ENCODE results near the gene RELL2. TPM values are rescaled to one million over a fixed set of nuclear protein-coding genes. Genes with fewer than 3 reads are reported as not detected.

Gene RELL2
- total and polyA plus RNA-seq, 3 experiments from 2014 or later, result 3.7 to 26.2 (median 24.8) TPM

- H3K4me1 Mint-ChIP-seq, result peaks cover 78 to 88% (median 84%) of the 10 kb centered on the region in 3 donors
- H3K4me3 Mint-ChIP-seq, result peak overlapping the region; percentile 2 to 84 (median 52)
- no peaks in the 10 kb centered on the region for H3K27me3 Mint-ChIP-seq
- no peak overlapping the region for H3K4me3 ChIP-seq (ENCODE audit: low read length)
- no peaks in the 10 kb centered on the region for H3K9me3 Mint-ChIP-seq
- H3K27ac Mint-ChIP-seq, result peak overlapping the region; percentile 26 to 83 (median 68)
- H3K36me3 Mint-ChIP-seq, result peaks cover 0 to 48% (median 11%) of the 10 kb centered on the region in 3 donors
- H3K9me3 ChIP-seq (ENCODE audit: low read length), result no peaks in the 10 kb centered on the region
- peak overlapping the region; percentile 20 for H3K27ac ChIP-seq (ENCODE audit: low read depth, low read length)
- no peaks in the 10 kb centered on the region for H3K27me3 ChIP-seq (ENCODE audit: insufficient read depth, low read length, poor library complexity, severe bottlenecking)
- ChIA-PET POLR2A (interaction anchor here (1.3 to 1.7 kb wide), 2 partner anchors 7 to 21 kb away, joined by 4 read pairs; no protein-coding TSS in a partner anchor), CTCF (interaction anchor here (1.0 to 13.2 kb wide), 4 partner anchors 10 to 79 kb away, joined by 3 to 318 read pairs (median 89); no protein-coding TSS in a partner anchor)
- H3K36me3 ChIP-seq (ENCODE audit: insufficient read depth, low read length), result peaks cover 3% of the 10 kb centered on the region
- no peak for DNase-seq
- H3K4me1 ChIP-seq (ENCODE audit: insufficient read depth, low read length), result peaks cover 77% of the 10 kb centered on the region
These were observed 23.5 kb upstream of the RELL2 start for GRCh38 chr5:141613344-141613743.

GRCh38 chr5:141615991-141616720 is 20.6 kb upstream of the RELL2 start:
- Mint-ChIP-seq H3K4me1 (peaks cover 56 to 66% (median 61%) of the 10 kb centered on the region in 3 donors), H3K36me3 (peaks cover 0 to 49% (median 6%) of the 10 kb centered on the region in 3 donors), H3K9me3 (no peaks in the 10 kb centered on the region), H3K4me3 (peak overlapping the region; percentile 95 to 100 (median 97)), H3K27ac (peak overlapping the region; percentile 69 to 99 (median 92)), H3K27me3 (no peaks in the 10 kb centered on the region)
- H3K4me1 ChIP-seq (ENCODE audit: insufficient read depth, low read length), result peaks cover 65% of the 10 kb centered on the region
- peaks cover 13% of the 10 kb centered on the region for H3K36me3 ChIP-seq (ENCODE audit: insufficient read depth, low read length)
- peak overlapping the region; percentile 32 for H3K27ac ChIP-seq (ENCODE audit: low read depth, low read length)
- ChIA-PET POLR2A (interaction anchor here (0.7 to 4.6 kb wide), 5 partner anchors 9 to 35 kb away, joined by 3 to 70 read pairs (median 25); partner anchors contain the start of genes FCHSD1, HDAC3 and RELL2), CTCF (interaction anchor here (1.4 to 13.2 kb wide), 4 partner anchors 13 to 31 kb away, joined by 3 to 318 read pairs (median 147); partner anchors contain the start of genes HDAC3 and RELL2)
- H3K4me3 ChIP-seq (ENCODE audit: low read length), result peak overlapping the region; percentile 98
- DNase-seq, result no peak
- H3K9me3 ChIP-seq (ENCODE audit: low read length), result no peaks in the 10 kb centered on the region
- no peaks in the 10 kb centered on the region for H3K27me3 ChIP-seq (ENCODE audit: insufficient read depth, low read length, poor library complexity, severe bottlenecking)

- Histone ChIP-seq H3K4me1 (ENCODE audit: insufficient read depth, low read length) (peaks cover 56% of the 10 kb centered on the region), H3K36me3 (ENCODE audit: insufficient read depth, low read length) (peaks cover 19% of the 10 kb centered on the region), H3K27ac (ENCODE audit: low read depth, low read length) (peak overlapping the region; percentile 82), H3K27me3 (ENCODE audit: insufficient read depth, low read length, poor library complexity, severe bottlenecking) (no peaks in the 10 kb centered on the region), H3K9me3 (ENCODE audit: low read length) (no peaks in the 10 kb centered on the region), H3K4me3 (ENCODE audit: low read length) (peak overlapping the region; percentile 98)
- H3K9me3 Mint-ChIP-seq, result no peaks in the 10 kb centered on the region
- no peaks in the 10 kb centered on the region for H3K27me3 Mint-ChIP-seq
- H3K36me3 Mint-ChIP-seq, result peaks cover 0 to 52% (median 6%) of the 10 kb centered on the region in 3 donors
- DNase-seq, result no peak
- peak overlapping the region; percentile 91 to 99 (median 94) for H3K27ac Mint-ChIP-seq
- ChIA-PET CTCF (interaction anchor here (1.4 to 13.2 kb wide), 6 partner anchors 14 to 53 kb away, joined by 3 to 318 read pairs (median 71); partner anchors contain the start of genes HDAC3 and RELL2), POLR2A (interaction anchor here (3.3 to 4.6 kb wide), 3 partner anchors 10 to 24 kb away, joined by 25 to 70 read pairs (median 67); partner anchors contain the start of genes HDAC3 and RELL2)
- H3K4me1 Mint-ChIP-seq, result peaks cover 52 to 58% (median 53%) of the 10 kb centered on the region in 3 donors
- H3K4me3 Mint-ChIP-seq, result peak overlapping the region; percentile 95 to 100 (median 97)
These were observed 19.7 kb upstream of the RELL2 start for GRCh38 chr5:141617128-141617527.

- no peaks in the 10 kb centered on the region for H3K9me3 Mint-ChIP-seq
- POLR2A ChIA-PET, result interaction anchor here (1.3 to 4.6 kb wide), 4 partner anchors 11 to 28 kb away, joined by 3 to 70 read pairs (median 46); partner anchors contain the start of genes HDAC3 and RELL2
- peaks cover 0 to 51% (median 6%) of the 10 kb centered on the region in 3 donors for H3K36me3 Mint-ChIP-seq
- H3K4me1 Mint-ChIP-seq, result peaks cover 47 to 53% (median 48%) of the 10 kb centered on the region in 3 donors
- CTCF ChIA-PET, result interaction anchor here (1.4 to 13.2 kb wide), 6 partner anchors 14 to 53 kb away, joined by 3 to 318 read pairs (median 71); partner anchors contain the start of genes HDAC3 and RELL2
- Histone ChIP-seq H3K4me1 (ENCODE audit: insufficient read depth, low read length) (peaks cover 51% of the 10 kb centered on the region), H3K27ac (ENCODE audit: low read depth, low read length) (peak overlapping the region; percentile 82), H3K27me3 (ENCODE audit: insufficient read depth, low read length, poor library complexity, severe bottlenecking) (no peaks in the 10 kb centered on the region), H3K9me3 (ENCODE audit: low read length) (no peaks in the 10 kb centered on the region), H3K36me3 (ENCODE audit: insufficient read depth, low read length) (peaks cover 19% of the 10 kb centered on the region), H3K4me3 (ENCODE audit: low read length) (peak overlapping the region; percentile 98)
- H3K27me3 Mint-ChIP-seq, result no peaks in the 10 kb centered on the region
- peak in 1 of 5 donors; percentile 34 for DNase-seq
- H3K4me3 Mint-ChIP-seq, result peak overlapping the region; percentile 95 to 100 (median 97)
- peak overlapping the region; percentile 91 to 99 (median 94) for H3K27ac Mint-ChIP-seq
These were observed 19.1 kb upstream of the RELL2 start for GRCh38 chr5:141617682-141618029.

GRCh38 chr5:141618030-141618803 is 18.6 kb upstream of the RELL2 start:
- Mint-ChIP-seq H3K4me1 (peaks cover 44 to 50% (median 45%) of the 10 kb centered on the region in 3 donors), H3K4me3 (peak overlapping the region; percentile 95 to 100 (median 97)), H3K9me3 (no peaks in the 10 kb centered on the region), H3K27ac (peak overlapping the region; percentile 91 to 99 (median 94)), H3K27me3 (no peaks in the 10 kb centered on the region), H3K36me3 (peaks cover 0 to 51% (median 8%) of the 10 kb centered on the region in 3 donors)
- peak overlapping the region; percentile 98 for H3K4me3 ChIP-seq (ENCODE audit: low read length)
- H3K9me3 ChIP-seq (ENCODE audit: low read length), result no peaks in the 10 kb centered on the region
- peaks cover 45% of the 10 kb centered on the region for H3K4me1 ChIP-seq (ENCODE audit: insufficient read depth, low read length)
- peaks cover 19% of the 10 kb centered on the region for H3K36me3 ChIP-seq (ENCODE audit: insufficient read depth, low read length)
- H3K27me3 ChIP-seq (ENCODE audit: insufficient read depth, low read length, poor library complexity, severe bottlenecking), result no peaks in the 10 kb centered on the region
- peak; percentile 33 to 66 (median 56) for DNase-seq
- CTCF ChIA-PET, result interaction anchor here (0.9 to 13.2 kb wide), 16 partner anchors 11 to 352 kb away, joined by 3 to 318 read pairs (median 8); partner anchors contain the start of genes HDAC3, RELL2 and TAF7
- peak overlapping the region; percentile 82 for H3K27ac ChIP-seq (ENCODE audit: low read depth, low read length)
- POLR2A ChIA-PET, result interaction anchor here (0.8 to 4.6 kb wide), 9 partner anchors 12 to 297 kb away, joined by 3 to 70 read pairs (median 5); partner anchors contain the start of genes FCHSD1, HDAC3, RELL2 and TAF7

GRCh38 chr5:141618804-141619554 is 17.8 kb upstream of the RELL2 start, which contains the start of gene DIAPH1:
Gene DIAPH1 (minus strand): TSS chr5:141619000. CDS start chr5:141618914, 86 bp downstream.
- peaks cover 0 to 57% (median 11%) of the 10 kb centered on the region in 3 donors for H3K36me3 Mint-ChIP-seq
- H3K36me3 ChIP-seq (ENCODE audit: insufficient read depth, low read length), result peaks cover 19% of the 10 kb centered on the region
- no peaks in the 10 kb centered on the region for H3K9me3 ChIP-seq (ENCODE audit: low read length)
- CTCF ChIA-PET, result interaction anchor here (0.7 to 13.2 kb wide), 21 partner anchors 10 to 351 kb away, joined by 3 to 318 read pairs (median 6); partner anchors contain the start of genes FCHSD1, HDAC3, RELL2 and TAF7
- H3K9me3 Mint-ChIP-seq, result no peaks in the 10 kb centered on the region
- peak within 1 kb of the TSS; percentile 95 to 100 (median 97) for H3K4me3 Mint-ChIP-seq
- peak within 1 kb of the TSS; percentile 82 for H3K27ac ChIP-seq (ENCODE audit: low read depth, low read length)
- POLR2A ChIA-PET, result interaction anchor here (0.6 to 4.6 kb wide), 11 partner anchors 12 to 298 kb away, joined by 3 to 70 read pairs (median 5); partner anchors contain the start of genes FCHSD1, HDAC3, RELL2 and TAF7
- H3K4me1 Mint-ChIP-seq, result peaks cover 37 to 46% (median 41%) of the 10 kb centered on the region in 3 donors
- H3K27me3 Mint-ChIP-seq, result no peaks in the 10 kb centered on the region
- H3K4me3 ChIP-seq (ENCODE audit: low read length), result peak within 1 kb of the TSS; percentile 98
- H3K27ac Mint-ChIP-seq, result peak within 1 kb of the TSS; percentile 91 to 99 (median 94)
- DNase-seq, result peak; percentile 96 to 99 (median 97)
- H3K27me3 ChIP-seq (ENCODE audit: insufficient read depth, low read length, poor library complexity, severe bottlenecking), result no peaks in the 10 kb centered on the region
- H3K4me1 ChIP-seq (ENCODE audit: insufficient read depth, low read length), result peaks cover 38% of the 10 kb centered on the region

Data from CD8-positive, alpha-beta memory T cell (primary cell).